H9 (cell line): Measurements from ENCODE around the gene BCAS3. TPM values are rescaled to one million over a fixed set of nuclear protein-coding genes. Genes with fewer than 3 reads are reported as not detected.

Experiments used
- DNase-seq: peaks from one replicate; pipeline ENCODE4 v3.0.0-alpha.2; 2017
- H2AFZ ChIP-seq: one replicate; pipeline ENCODE4 v1.6.1; 2013; ENCODE audit warnings: mild to moderate bottlenecking, low read length, control low read depth, moderate library complexity
- H2AK5ac ChIP-seq: 2 replicates; pipeline ENCODE4 v1.6.1; 2013; ENCODE audit warnings: low read length, control low read depth, mixed read lengths; ENCODE audit not compliant: insufficient read length
- H2BK120ac ChIP-seq: one replicate; pipeline ENCODE4 v1.6.1; 2013; ENCODE audit warnings: low read depth, mild to moderate bottlenecking, low read length, control low read depth, inconsistent platforms; ENCODE audit not compliant: poor library complexity, severe bottlenecking
- H2BK12ac ChIP-seq: 2 replicates; pipeline ENCODE4 v1.6.1; 2013; ENCODE audit warnings: low read length, control low read depth, mixed read lengths, low read depth; ENCODE audit not compliant: insufficient read length
- H2BK15ac ChIP-seq: 2 replicates; pipeline ENCODE4 v1.6.1; 2013; ENCODE audit warnings: low read depth, low read length, control low read depth
- H2BK20ac ChIP-seq: one replicate; pipeline ENCODE4 v1.6.1; 2013; ENCODE audit warnings: low read depth, mild to moderate bottlenecking, low read length, control low read depth, inconsistent platforms; ENCODE audit not compliant: poor library complexity, severe bottlenecking
- H2BK5ac ChIP-seq: 2 replicates; pipeline ENCODE4 v1.6.1; 2013; ENCODE audit warnings: low read length, control low read depth, mixed read lengths; ENCODE audit not compliant: insufficient read length
- H3K14ac ChIP-seq: 2 replicates; pipeline ENCODE4 v1.6.1; 2013; ENCODE audit warnings: low read length, control low read depth; ENCODE audit not compliant: insufficient read depth
- H3K18ac ChIP-seq: 2 replicates; pipeline ENCODE4 v1.6.1; 2013; ENCODE audit warnings: low read depth, mild to moderate bottlenecking, mixed read lengths, low read length, control low read depth; ENCODE audit not compliant: insufficient read length
- H3K23ac ChIP-seq: 2 replicates; pipeline ENCODE4 v1.6.1; 2013; ENCODE audit warnings: low read length, control low read depth, mixed read lengths, low read depth; ENCODE audit not compliant: insufficient read length
- H3K23me2 ChIP-seq: 2 replicates; pipeline ENCODE4 v1.6.1; 2013; ENCODE audit warnings: low read depth, mild to moderate bottlenecking, mixed read lengths, low read length, control low read depth; ENCODE audit not compliant: insufficient read length, poor library complexity, severe bottlenecking
- H3K27ac ChIP-seq: 2 replicates; pipeline ENCODE4 v1.5.1; 2013; ENCODE audit warnings: low read length, control low read depth, mixed read lengths, low read depth; ENCODE audit not compliant: insufficient read length
- H3K27me3 ChIP-seq: 2 replicates; pipeline ENCODE4 v1.6.1; 2013; ENCODE audit warnings: low read length, control low read depth, inconsistent platforms; ENCODE audit not compliant: insufficient read depth
- H3K4ac ChIP-seq: 2 replicates; pipeline ENCODE4 v1.6.1; 2013; ENCODE audit warnings: low read depth, mild to moderate bottlenecking, control low read depth, inconsistent platforms, low read length, moderate library complexity
- H3K4me1 ChIP-seq: 2 replicates; pipeline ENCODE4 v1.6.1; 2013; ENCODE audit warnings: low read length, control low read depth, inconsistent platforms; ENCODE audit not compliant: insufficient read depth
- H3K4me2 ChIP-seq: 2 replicates; pipeline ENCODE4 v1.6.1; 2013; ENCODE audit warnings: low read length, control low read depth, mixed read lengths; ENCODE audit not compliant: insufficient read length, insufficient read depth
- H3K56ac ChIP-seq: 2 replicates; pipeline ENCODE4 v1.6.1; 2013; ENCODE audit warnings: low read depth, mild to moderate bottlenecking, mixed read lengths, low read length, control low read depth; ENCODE audit not compliant: insufficient read length
- H3K79me1 ChIP-seq: 2 replicates; pipeline ENCODE4 v1.6.1; 2013; ENCODE audit warnings: low read depth, mild to moderate bottlenecking, moderate library complexity, low read length, control low read depth, inconsistent platforms; ENCODE audit not compliant: insufficient read depth, poor library complexity, severe bottlenecking
- H3K79me2 ChIP-seq: 2 replicates; pipeline ENCODE4 v1.6.1; 2013; ENCODE audit warnings: low read length, control low read depth, inconsistent platforms; ENCODE audit not compliant: insufficient read depth
- H3K9ac ChIP-seq: 2 replicates; pipeline ENCODE4 v1.6.1; 2013; ENCODE audit warnings: low read length, control low read depth, mixed read lengths; ENCODE audit not compliant: insufficient read length; ENCODE audit errors: extremely low read depth
- H3K9me3 ChIP-seq: one replicate; pipeline ENCODE4 v1.6.1; 2013; ENCODE audit warnings: low read depth, low read length, inconsistent platforms; ENCODE audit not compliant: control insufficient read depth
- H3T11ph ChIP-seq: one replicate; pipeline ENCODE4 v1.6.1; 2013; ENCODE audit warnings: mild to moderate bottlenecking, low read length, control low read depth, inconsistent platforms
- H4K20me1 ChIP-seq: one replicate; pipeline ENCODE4 v1.6.1; 2013; ENCODE audit not compliant: control insufficient read depth, insufficient read length, insufficient read depth
- H4K5ac ChIP-seq: 2 replicates; pipeline ENCODE4 v1.6.1; 2013; ENCODE audit warnings: low read depth, mild to moderate bottlenecking, mixed read lengths, low read length, control low read depth; ENCODE audit not compliant: insufficient read length
- H4K8ac ChIP-seq: replicated peaks from 2 replicates; pipeline ENCODE4 v1.6.1; 2013; ENCODE audit warnings: low read length, control low read depth, mixed read lengths, low read depth; ENCODE audit not compliant: insufficient read length
- H4K91ac ChIP-seq: 2 replicates; pipeline ENCODE4 v1.6.1; 2013; ENCODE audit warnings: low read depth, mild to moderate bottlenecking, moderate library complexity, mixed read lengths, low read length, control low read depth; ENCODE audit not compliant: insufficient read length
- H3K27ac Mint-ChIP-seq, 3 experiments: 2 replicates in 2 of 3; 3 replicates in 1 of 3; pipeline ENCODE4 v1.8.0; 2020 to 2021; ENCODE audit warnings: mixed read lengths in 3 of 3, mild to moderate bottlenecking in 1 of 3, moderate library complexity in 1 of 3
- H3K27me3 Mint-ChIP-seq: 2 replicates; pipeline ENCODE4 v1.8.0; 2021; ENCODE audit warnings: low read depth, mild to moderate bottlenecking, moderate library complexity, mixed read lengths
- H3K36me3 Mint-ChIP-seq, 3 experiments: 2 replicates in 2 of 3; 3 replicates in 1 of 3; pipeline ENCODE4 v1.8.0; 2020 to 2021; ENCODE audit warnings: low read depth in 3 of 3, mixed read lengths in 3 of 3; ENCODE audit not compliant: insufficient read depth in 1 of 3
- H3K4me1 Mint-ChIP-seq, 2 experiments: 2 replicates each; pipeline ENCODE4 v1.8.0; 2020; ENCODE audit warnings: mixed read lengths in 2 of 2
- H3K4me3 Mint-ChIP-seq, 2 experiments: 2 replicates in 1 of 2; 3 replicates in 1 of 2; pipeline ENCODE4 v1.8.0; 2020 to 2021; ENCODE audit warnings: mild to moderate bottlenecking in 2 of 2, mixed read lengths in 2 of 2, moderate library complexity in 1 of 2
- H3K9me3 Mint-ChIP-seq, 2 experiments: 2 replicates in 1 of 2; 3 replicates in 1 of 2; pipeline ENCODE4 v1.8.0; 2020; ENCODE audit warnings: mild to moderate bottlenecking in 2 of 2, mixed read lengths in 2 of 2, moderate library complexity in 1 of 2
- CTCF ChIP-seq: fragments of 200-600 bp; sonication (generic); conservative IDR thresholded peaks from 3 replicates; pipeline ENCODE4 v1.8.0; 2021; ENCODE audit warnings: antibody characterized with exemption, mild to moderate bottlenecking
- WGBS: extraction: QIAGEN DNeasy Blood & Tissue Kit; methylation state at CpG from one replicate; pipeline ENCODE4 v1.1.7; 2013; ENCODE audit warnings: missing lambda C conversion rate, low lambda C conversion rate, mixed read lengths; ENCODE audit not compliant: insufficient read length; ENCODE audit errors: extremely low coverage; 5-methylcytosine and 5-hydroxymethylcytosine counted together
- total RNA-seq: library from RNA; stranded (reverse); gene quantifications from 2 replicates; pipeline ENCODE4 v1.2.1, GENCODE V29; 2021

The BCAS3 gene
- total RNA-seq, 1 experiment from 2014 or later = 22.4 TPM

GRCh38 chr17:61383689-61384201 lies 706.1 kb downstream of the BCAS3 start:
- no CpG with 5 or more reads among the region's 18 CpGs for WGBS
- Histone ChIP-seq H4K20me1 (no peaks in the 10 kb centered on the region), H2BK15ac (no peak overlapping the region), H3K9me3 (no peaks in the 10 kb centered on the region), H3K27ac (no peak overlapping the region), H2BK12ac (no peak overlapping the region), H3K4me2 (no peak overlapping the region), H3T11ph (no peak overlapping the region), H3K27me3 (no peaks in the 10 kb centered on the region), H3K56ac (no peak overlapping the region), H3K4me1 (no peaks in the 10 kb centered on the region), H2AFZ (no peak overlapping the region), H4K91ac (no peak overlapping the region), H3K14ac (no peak overlapping the region), H2BK20ac (no peak overlapping the region), H3K18ac (no peak overlapping the region), H3K23ac (no peak overlapping the region), H2BK5ac (no peak overlapping the region), H3K23me2 (no peaks in the 10 kb centered on the region), H3K4ac (no peak overlapping the region), H2AK5ac (no peak overlapping the region), H3K9ac (no peak overlapping the region), H4K8ac (no peak overlapping the region), H4K5ac (no peak overlapping the region), H2BK120ac (no peak overlapping the region), H3K79me1 (no peaks in the 10 kb centered on the region), H3K79me2 (no peaks in the 10 kb centered on the region)
- Mint-ChIP-seq H3K9me3 (no peaks in the 10 kb centered on the region), H3K27me3 (no peaks in the 10 kb centered on the region; the same call in 1 of the 2 replicates), H3K4me3 (no peak overlapping the region), H3K4me1 (peaks cover 16 to 32% of the 10 kb centered on the region in 2 experiments), H3K27ac (no peak overlapping the region), H3K36me3 (no peaks in the 10 kb centered on the region)
- no peak for DNase-seq
- no peak for TF ChIP-seq CTCF
